ENCODE results near the gene SORCS3.

GRCh38 chr10:104735757-104736391, 94.8 kb downstream of the SORCS3 start:
- no peak for TF ChIP-seq CTCF (IDR thresholded peaks at IDR 0.05; ENCODE audit: insufficient read depth, low read depth, low read length)
- no peak for TF ChIP-seq EZH2 (IDR thresholded peaks at IDR 0.05; ENCODE audit: insufficient read depth, low read length)
